HepG2 (cell line): ENCODE results near the gene ATAD3C. TPM values are rescaled to one million over a fixed set of nuclear protein-coding genes. Genes with fewer than 3 reads are reported as not detected.

Experiments
- GTF2F1 ChIP-seq: fragments of 150-350 bp; IDR thresholded peaks from 2 replicates; pipeline ENCODE4 v1.6.1; 2014; ENCODE audit warnings: low read length
- KDM5A ChIP-seq: fragments of 200-600 bp; sonication (generic); IDR thresholded peaks from 2 replicates; pipeline ENCODE4 v1.7.0; 2018; ENCODE audit warnings: antibody characterized with exemption, mild to moderate bottlenecking, low read length, borderline replicate concordance
- KDM6A ChIP-seq: IDR thresholded peaks from 2 replicates; pipeline ENCODE4 v1.6.1; 2016; ENCODE audit warnings: low read depth
- NFE2L1 ChIP-seq: sonication (generic); formaldehyde crosslinking; IDR thresholded peaks from 2 replicates; pipeline ENCODE4 v1.4.0; 2020; ENCODE audit warnings: missing genetic modification reagents, mild to moderate bottlenecking, borderline replicate concordance
- TAF1 ChIP-seq: sonication (generic); formaldehyde crosslinking; IDR thresholded peaks from 2 replicates; pipeline ENCODE4 v1.4.0; 2020; ENCODE audit warnings: missing genetic modification reagents
- ZMYM2 ChIP-seq: sonication (generic); formaldehyde crosslinking; IDR thresholded peaks from 2 replicates; pipeline ENCODE4 v1.8.0; 2022; ENCODE audit warnings: mild to moderate bottlenecking, missing genetic modification reagents
- ZNF326 ChIP-seq: sonication (generic); formaldehyde crosslinking; IDR thresholded peaks from 2 replicates; pipeline ENCODE4 v1.4.0; 2020; ENCODE audit warnings: missing genetic modification reagents, borderline replicate concordance
- ZNF746 ChIP-seq: sonication (generic); formaldehyde crosslinking; IDR thresholded peaks from 2 replicates; pipeline ENCODE4 v1.8.0; 2022; ENCODE audit warnings: mild to moderate bottlenecking, missing genetic modification reagents
- ZZZ3 ChIP-seq: sonication (generic); formaldehyde crosslinking; IDR thresholded peaks from 2 replicates; pipeline ENCODE4 v1.4.0; 2020; ENCODE audit warnings: missing genetic modification reagents, mild to moderate bottlenecking, borderline replicate concordance
- polyA plus RNA-seq, 8 experiments: library from polyadenylated mRNA; depleted of rRNA in 3 of 8; stranded (reverse) in 7 of 8; unstranded in 1 of 8; fragments of >200 nt; fragmentation: Illumina TruSeq in 4 of 8; extraction: Trizol in 4 of 8; gene quantifications; 2 replicates each; pipeline versions ENCODE4 v1.2.1 to v1.2.3, GENCODE V29; 2011 to 2016; ENCODE audit warnings: low read depth in 4 of 8, missing spikeins in 1 of 8, mixed read lengths in 1 of 8; ENCODE audit not compliant: insufficient read depth in 1 of 8
- total RNA-seq, 5 experiments: library from RNA; depleted of rRNA; stranded (reverse); fragments of >200 nt; fragmentation: Illumina TruSeq; extraction: Trizol; gene quantifications; 2 replicates each; pipeline ENCODE4 v1.2.3, GENCODE V29; 2016; ENCODE audit warnings: low read depth in 1 of 5
- TF ChIP-seq, protein P1 (sequence below): IDR thresholded peaks from 2 replicates; pipeline ENCODE4 v1.6.1; 2016; ENCODE audit warnings: low read depth
- TF ChIP-seq, protein P2 (sequence below), 2 experiments: IDR thresholded peaks; 2 replicates each; pipeline ENCODE4 v1.6.1; 2011 to 2012; ENCODE audit warnings: low read length in 2 of 2, borderline replicate concordance in 1 of 2, low read depth in 1 of 2, mild to moderate bottlenecking in 1 of 2, moderate library complexity in 1 of 2
- TF ChIP-seq, protein P3 (sequence below): IDR thresholded peaks from 2 replicates; pipeline ENCODE4 v1.6.1; 2012; ENCODE audit warnings: inconsistent platforms
- TF ChIP-seq, protein P4 (sequence below): sonication (generic); formaldehyde crosslinking; conservative IDR thresholded peaks from 2 replicates; pipeline ENCODE4 v1.4.0; 2020; ENCODE audit warnings: missing genetic modification reagents
- TF ChIP-seq, protein P5 (sequence below): sonication (generic); formaldehyde crosslinking; IDR thresholded peaks from 2 replicates; pipeline ENCODE4 v1.5.0; 2020; ENCODE audit warnings: mild to moderate bottlenecking, missing genetic modification reagents
- TF ChIP-seq, protein P6 (sequence below): sonication (generic); formaldehyde crosslinking; IDR thresholded peaks from 2 replicates; pipeline ENCODE4 v1.4.0; 2020; ENCODE audit warnings: low read depth, mild to moderate bottlenecking, missing genetic modification reagents
- TF ChIP-seq, protein P7 (sequence below): sonication (generic); formaldehyde crosslinking; IDR thresholded peaks from 2 replicates; pipeline ENCODE4 v1.8.1; 2023; ENCODE audit warnings: mild to moderate bottlenecking, missing genetic modification reagents
- TF ChIP-seq, protein P8 (sequence below): IDR thresholded peaks from 2 replicates; pipeline ENCODE4 v1.6.1; 2012; ENCODE audit warnings: low read depth, low read length, improper control_type of control experiment

ATAD3C gene
- total and polyA plus RNA-seq, 2 of the 13 experiments (the other 11 are each of a cell fraction or from before 2014, with no cell fraction given): 2.4 to 3.2 TPM

DNA sequence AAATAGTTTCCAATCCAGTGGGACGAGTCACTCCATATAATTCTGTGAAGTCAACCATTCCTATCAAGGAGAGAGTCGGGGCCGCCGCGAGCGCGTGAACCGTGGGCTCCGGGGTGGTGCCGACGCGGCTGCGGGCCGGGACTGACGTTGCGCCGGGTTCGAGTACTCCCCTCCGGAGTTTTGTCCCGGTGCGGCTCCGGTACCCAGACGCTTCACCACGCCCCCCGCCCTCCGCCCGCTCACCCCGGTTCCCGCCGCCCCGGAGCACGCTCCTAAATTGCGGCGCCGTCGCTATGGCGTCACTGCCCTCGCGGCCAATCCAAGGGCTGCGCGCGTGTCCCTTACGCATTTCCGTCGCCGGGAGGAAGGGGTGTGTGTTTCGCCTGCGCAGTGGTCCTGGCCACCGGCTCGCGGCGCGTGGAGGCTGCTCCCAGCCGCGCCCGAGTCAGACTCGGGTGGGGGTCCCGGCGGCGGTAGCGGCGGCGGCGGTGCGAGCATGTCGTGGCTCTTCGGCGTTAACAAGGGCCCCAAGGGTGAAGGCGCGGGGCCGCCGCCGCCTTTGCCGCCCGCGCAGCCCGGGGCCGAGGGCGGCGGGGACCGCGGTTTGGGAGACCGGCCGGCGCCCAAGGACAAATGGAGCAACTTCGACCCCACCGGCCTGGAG is 22.0 kb downstream of the ATAD3C start, which contains the start of gene ATAD3B (continued):
- TF ChIP-seq, protein P1, sequence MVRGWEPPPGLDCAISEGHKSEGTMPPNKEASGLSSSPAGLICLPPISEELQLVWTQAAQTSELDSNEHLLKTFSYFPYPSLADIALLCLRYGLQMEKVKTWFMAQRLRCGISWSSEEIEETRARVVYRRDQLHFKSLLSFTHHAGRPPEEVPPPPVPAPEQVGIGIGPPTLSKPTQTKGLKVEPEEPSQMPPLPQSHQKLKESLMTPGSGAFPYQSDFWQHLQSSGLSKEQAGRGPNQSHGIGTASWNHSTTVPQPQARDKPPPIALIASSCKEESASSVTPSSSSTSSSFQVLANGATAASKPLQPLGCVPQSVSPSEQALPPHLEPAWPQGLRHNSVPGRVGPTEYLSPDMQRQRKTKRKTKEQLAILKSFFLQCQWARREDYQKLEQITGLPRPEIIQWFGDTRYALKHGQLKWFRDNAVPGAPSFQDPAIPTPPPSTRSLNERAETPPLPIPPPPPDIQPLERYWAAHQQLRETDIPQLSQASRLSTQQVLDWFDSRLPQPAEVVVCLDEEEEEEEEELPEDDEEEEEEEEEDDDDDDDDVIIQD: no peak
- TF ChIP-seq ZZZ3 (CRISPR knock-in tag) (peak; percentile 55; the same call in 1 of the 2 replicates), KDM6A (no peak), ZNF326 (no peak), KDM5A (0 out of 2 replicates have a peak, but pooled peaks have one; percentile 28), TAF1 (CRISPR knock-in tag) (peak; percentile 76), ZNF746 (CRISPR knock-in tag) (no peak), NFE2L1 (no peak), ZMYM2 (CRISPR knock-in tag) (no peak), GTF2F1 (no peak)
- TF ChIP-seq, protein P2, sequence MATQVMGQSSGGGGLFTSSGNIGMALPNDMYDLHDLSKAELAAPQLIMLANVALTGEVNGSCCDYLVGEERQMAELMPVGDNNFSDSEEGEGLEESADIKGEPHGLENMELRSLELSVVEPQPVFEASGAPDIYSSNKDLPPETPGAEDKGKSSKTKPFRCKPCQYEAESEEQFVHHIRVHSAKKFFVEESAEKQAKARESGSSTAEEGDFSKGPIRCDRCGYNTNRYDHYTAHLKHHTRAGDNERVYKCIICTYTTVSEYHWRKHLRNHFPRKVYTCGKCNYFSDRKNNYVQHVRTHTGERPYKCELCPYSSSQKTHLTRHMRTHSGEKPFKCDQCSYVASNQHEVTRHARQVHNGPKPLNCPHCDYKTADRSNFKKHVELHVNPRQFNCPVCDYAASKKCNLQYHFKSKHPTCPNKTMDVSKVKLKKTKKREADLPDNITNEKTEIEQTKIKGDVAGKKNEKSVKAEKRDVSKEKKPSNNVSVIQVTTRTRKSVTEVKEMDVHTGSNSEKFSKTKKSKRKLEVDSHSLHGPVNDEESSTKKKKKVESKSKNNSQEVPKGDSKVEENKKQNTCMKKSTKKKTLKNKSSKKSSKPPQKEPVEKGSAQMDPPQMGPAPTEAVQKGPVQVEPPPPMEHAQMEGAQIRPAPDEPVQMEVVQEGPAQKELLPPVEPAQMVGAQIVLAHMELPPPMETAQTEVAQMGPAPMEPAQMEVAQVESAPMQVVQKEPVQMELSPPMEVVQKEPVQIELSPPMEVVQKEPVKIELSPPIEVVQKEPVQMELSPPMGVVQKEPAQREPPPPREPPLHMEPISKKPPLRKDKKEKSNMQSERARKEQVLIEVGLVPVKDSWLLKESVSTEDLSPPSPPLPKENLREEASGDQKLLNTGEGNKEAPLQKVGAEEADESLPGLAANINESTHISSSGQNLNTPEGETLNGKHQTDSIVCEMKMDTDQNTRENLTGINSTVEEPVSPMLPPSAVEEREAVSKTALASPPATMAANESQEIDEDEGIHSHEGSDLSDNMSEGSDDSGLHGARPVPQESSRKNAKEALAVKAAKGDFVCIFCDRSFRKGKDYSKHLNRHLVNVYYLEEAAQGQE (IDR thresholded peaks at IDR 0.05; ENCODE audit: borderline replicate concordance in 1 of 2, low read depth in 1 of 2, low read length in 2 of 2): no peak
- TF ChIP-seq, protein P3, sequence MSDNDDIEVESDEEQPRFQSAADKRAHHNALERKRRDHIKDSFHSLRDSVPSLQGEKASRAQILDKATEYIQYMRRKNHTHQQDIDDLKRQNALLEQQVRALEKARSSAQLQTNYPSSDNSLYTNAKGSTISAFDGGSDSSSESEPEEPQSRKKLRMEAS: peak; percentile 90
- TF ChIP-seq, protein P4, sequence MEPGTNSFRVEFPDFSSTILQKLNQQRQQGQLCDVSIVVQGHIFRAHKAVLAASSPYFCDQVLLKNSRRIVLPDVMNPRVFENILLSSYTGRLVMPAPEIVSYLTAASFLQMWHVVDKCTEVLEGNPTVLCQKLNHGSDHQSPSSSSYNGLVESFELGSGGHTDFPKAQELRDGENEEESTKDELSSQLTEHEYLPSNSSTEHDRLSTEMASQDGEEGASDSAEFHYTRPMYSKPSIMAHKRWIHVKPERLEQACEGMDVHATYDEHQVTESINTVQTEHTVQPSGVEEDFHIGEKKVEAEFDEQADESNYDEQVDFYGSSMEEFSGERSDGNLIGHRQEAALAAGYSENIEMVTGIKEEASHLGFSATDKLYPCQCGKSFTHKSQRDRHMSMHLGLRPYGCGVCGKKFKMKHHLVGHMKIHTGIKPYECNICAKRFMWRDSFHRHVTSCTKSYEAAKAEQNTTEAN: no peak
- TF ChIP-seq, protein P5, sequence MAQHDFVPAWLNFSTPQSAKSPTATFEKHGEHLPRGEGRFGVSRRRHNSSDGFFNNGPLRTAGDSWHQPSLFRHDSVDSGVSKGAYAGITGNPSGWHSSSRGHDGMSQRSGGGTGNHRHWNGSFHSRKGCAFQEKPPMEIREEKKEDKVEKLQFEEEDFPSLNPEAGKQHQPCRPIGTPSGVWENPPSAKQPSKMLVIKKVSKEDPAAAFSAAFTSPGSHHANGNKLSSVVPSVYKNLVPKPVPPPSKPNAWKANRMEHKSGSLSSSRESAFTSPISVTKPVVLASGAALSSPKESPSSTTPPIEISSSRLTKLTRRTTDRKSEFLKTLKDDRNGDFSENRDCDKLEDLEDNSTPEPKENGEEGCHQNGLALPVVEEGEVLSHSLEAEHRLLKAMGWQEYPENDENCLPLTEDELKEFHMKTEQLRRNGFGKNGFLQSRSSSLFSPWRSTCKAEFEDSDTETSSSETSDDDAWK (CRISPR knock-in tag): no peak
- TF ChIP-seq, protein P6, sequence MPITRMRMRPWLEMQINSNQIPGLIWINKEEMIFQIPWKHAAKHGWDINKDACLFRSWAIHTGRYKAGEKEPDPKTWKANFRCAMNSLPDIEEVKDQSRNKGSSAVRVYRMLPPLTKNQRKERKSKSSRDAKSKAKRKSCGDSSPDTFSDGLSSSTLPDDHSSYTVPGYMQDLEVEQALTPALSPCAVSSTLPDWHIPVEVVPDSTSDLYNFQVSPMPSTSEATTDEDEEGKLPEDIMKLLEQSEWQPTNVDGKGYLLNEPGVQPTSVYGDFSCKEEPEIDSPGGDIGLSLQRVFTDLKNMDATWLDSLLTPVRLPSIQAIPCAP: no peak
- TF ChIP-seq, protein P7, sequence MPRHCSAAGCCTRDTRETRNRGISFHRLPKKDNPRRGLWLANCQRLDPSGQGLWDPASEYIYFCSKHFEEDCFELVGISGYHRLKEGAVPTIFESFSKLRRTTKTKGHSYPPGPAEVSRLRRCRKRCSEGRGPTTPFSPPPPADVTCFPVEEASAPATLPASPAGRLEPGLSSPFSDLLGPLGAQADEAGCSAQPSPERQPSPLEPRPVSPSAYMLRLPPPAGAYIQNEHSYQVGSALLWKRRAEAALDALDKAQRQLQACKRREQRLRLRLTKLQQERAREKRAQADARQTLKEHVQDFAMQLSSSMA (CRISPR knock-in tag): no peak
- TF ChIP-seq, protein P8, sequence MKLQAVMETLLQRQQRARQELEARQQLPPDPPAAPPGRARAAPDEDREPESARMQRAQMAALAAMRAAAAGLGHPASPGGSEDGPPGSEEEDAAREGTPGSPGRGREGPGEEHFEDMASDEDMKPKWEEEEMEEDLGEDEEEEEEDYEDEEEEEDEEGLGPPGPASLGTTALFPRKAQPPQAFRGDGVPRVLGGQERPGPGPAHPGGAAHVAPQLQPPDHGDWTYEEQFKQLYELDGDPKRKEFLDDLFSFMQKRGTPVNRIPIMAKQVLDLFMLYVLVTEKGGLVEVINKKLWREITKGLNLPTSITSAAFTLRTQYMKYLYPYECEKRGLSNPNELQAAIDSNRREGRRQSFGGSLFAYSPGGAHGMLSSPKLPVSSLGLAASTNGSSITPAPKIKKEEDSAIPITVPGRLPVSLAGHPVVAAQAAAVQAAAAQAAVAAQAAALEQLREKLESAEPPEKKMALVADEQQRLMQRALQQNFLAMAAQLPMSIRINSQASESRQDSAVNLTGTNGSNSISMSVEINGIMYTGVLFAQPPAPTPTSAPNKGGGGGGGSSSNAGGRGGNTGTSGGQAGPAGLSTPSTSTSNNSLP: no peak
